ENCODE data around the gene SNAI3. TPM values are rescaled to one million over a fixed set of nuclear protein-coding genes. Genes with fewer than 3 reads are reported as not detected.

Gene SNAI3
- total RNA-seq, 4 donors from 2014 or later: 1.2 to 2.2 (median 1.6) TPM

GRCh38 chr16:88690341-88691128 is 4.2 kb upstream of the SNAI3 start:
- Histone ChIP-seq H3K36me3 (no peaks in the 10 kb centered on the region), H3K27me3 (no peaks in the 10 kb centered on the region), H3K4me3 (no peak overlapping the region), H3K27ac (no peak overlapping the region), H3K9me3 (no peaks in the 10 kb centered on the region), H3K4me1 (peaks cover 17 to 30% of the 10 kb centered on the region in 2 donors)
- TF ChIP-seq CTCF (IDR thresholded peaks at IDR 0.05 in 4 of 5, conservative IDR thresholded peaks at IDR 0.05 in 1 of 5) (no peak), POLR2A (IDR thresholded peaks at IDR 0.05) (no peak)
- ATAC-seq (no peak), DNase-seq (no peak)
- intact Hi-C loops (cut with DNase I; ENCODE audit: low total_unique reads): no loop called here
- in situ Hi-C loops (cut with MboI; ENCODE audit: low sequenced_read_pairs in 4 of 4): no loop called here

- DNase-seq (peak; percentile 61 to 80), ATAC-seq (peak; percentile 78 to 82)
- Histone ChIP-seq H3K9me3 (no peaks in the 10 kb centered on the region), H3K27me3 (no peaks in the 10 kb centered on the region), H3K27ac (peak overlapping the region; percentile 82 to 96 (median 88)), H3K4me1 (peaks cover 16 to 31% of the 10 kb centered on the region in 2 donors), H3K36me3 (no peaks in the 10 kb centered on the region), H3K4me3 (no peak overlapping the region)
- in situ Hi-C loops (cut with MboI; ENCODE audit: low sequenced_read_pairs in 4 of 4) (no loop called here), intact Hi-C loops (cut with DNase I; ENCODE audit: low total_unique reads) (no loop called here)
- TF ChIP-seq CTCF (IDR thresholded peaks at IDR 0.05 in 4 of 5, conservative IDR thresholded peaks at IDR 0.05 in 1 of 5): no peak
- peak; percentile 32 to 33 for TF ChIP-seq POLR2A (IDR thresholded peaks at IDR 0.05)
Measured at GRCh38 chr16:88688013-88688778, 1.9 kb upstream of the SNAI3 start.

GRCh38 chr16:88687676-88688012 is 1.3 kb upstream of the SNAI3 start:
- Histone ChIP-seq H3K9me3 (no peaks in the 10 kb centered on the region), H3K4me1 (peaks cover 16 to 31% of the 10 kb centered on the region in 2 donors), H3K4me3 (no peak overlapping the region), H3K27ac (peak overlapping the region; percentile 82 to 96 (median 88)), H3K36me3 (no peaks in the 10 kb centered on the region), H3K27me3 (no peaks in the 10 kb centered on the region)
- DNase-seq (no peak), ATAC-seq (peak in 1 of 2 donors; percentile 0)
- intact Hi-C loops (cut with DNase I; ENCODE audit: low total_unique reads): loop anchor here (2.0 kb wide), 2 partner anchors 19 to 483 kb away; partner anchors contain the start of genes CDH15, CTU2 and RNF166
- in situ Hi-C loops (cut with MboI; ENCODE audit: low sequenced_read_pairs in 4 of 4): no loop called here
- TF ChIP-seq POLR2A (IDR thresholded peaks at IDR 0.05): no peak
- TF ChIP-seq CTCF (IDR thresholded peaks at IDR 0.05 in 4 of 5, conservative IDR thresholded peaks at IDR 0.05 in 1 of 5): no peak

- ATAC-seq: no peak
- in situ Hi-C loops (cut with MboI; ENCODE audit: low sequenced_read_pairs in 4 of 4): no loop called here
- intact Hi-C loops (cut with DNase I; ENCODE audit: low total_unique reads): loop anchor here (2.0 kb wide), 2 partner anchors 20 to 484 kb away; partner anchors contain the start of genes CDH15, CTU2 and RNF166
- H3K4me1 ChIP-seq: peaks cover 16 to 31% of the 10 kb centered on the region in 2 donors
- peak overlapping the region; percentile 82 to 96 (median 88) for H3K27ac ChIP-seq
- TF ChIP-seq POLR2A (IDR thresholded peaks at IDR 0.05): no peak
- no peaks in the 10 kb centered on the region for H3K36me3 ChIP-seq
- peak overlapping the region in 1 of 4 donors; percentile 68 for H3K4me3 ChIP-seq
- no peaks in the 10 kb centered on the region for H3K9me3 ChIP-seq
- no peaks in the 10 kb centered on the region for H3K27me3 ChIP-seq
- DNase-seq: no peak
Measured at GRCh38 chr16:88687254-88687576, 908 bp upstream of the SNAI3 start.

- H3K27me3 ChIP-seq: no peaks in the 10 kb centered on the region
- intact Hi-C loops (cut with DNase I; ENCODE audit: low total_unique reads): loop anchor here (1.0 to 2.0 kb wide), 3 partner anchors 12 to 485 kb away; partner anchors contain the start of genes CDH15, CTU2 and RNF166
- H3K36me3 ChIP-seq: no peaks in the 10 kb centered on the region
- peak overlapping the region; percentile 82 to 96 (median 88) for H3K27ac ChIP-seq
- DNase-seq: no peak
- H3K4me1 ChIP-seq: peaks cover 16 to 31% of the 10 kb centered on the region in 2 donors
- peak overlapping the region; percentile 68 to 83 (median 75) for H3K4me3 ChIP-seq
- H3K9me3 ChIP-seq: no peaks in the 10 kb centered on the region
- ATAC-seq: peak; percentile 33 to 40
- in situ Hi-C loops (cut with MboI; ENCODE audit: low sequenced_read_pairs in 4 of 4): no loop called here
- TF ChIP-seq CTCF (IDR thresholded peaks at IDR 0.05 in 4 of 5, conservative IDR thresholded peaks at IDR 0.05 in 1 of 5) (no peak), POLR2A (IDR thresholded peaks at IDR 0.05) (no peak)
Measured at GRCh38 chr16:88686062-88686438, 257 bp downstream of the SNAI3 start.

Data from gastrocnemius medialis (tissue), 4 donors.